ENCODE results near the gene CPVL.

CPVL gene

DNA sequence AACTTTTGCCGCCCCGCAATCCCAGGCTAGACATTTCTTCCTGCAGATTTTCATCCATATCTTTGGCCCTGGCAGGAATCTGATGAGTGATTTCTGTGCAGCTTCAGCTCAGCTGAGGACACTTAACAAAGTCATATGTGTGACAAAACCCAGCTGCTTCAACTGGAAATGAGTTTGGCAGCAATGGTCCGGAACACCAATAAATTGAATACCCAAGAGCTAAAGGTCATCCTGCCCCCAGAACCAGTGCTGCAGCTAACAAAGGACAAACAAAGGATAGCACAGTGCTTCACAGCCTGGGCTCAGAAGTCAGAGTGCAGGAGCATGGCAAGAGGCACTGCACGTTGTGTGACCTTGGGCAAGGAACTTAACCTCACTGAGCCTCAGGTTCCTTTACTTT lies 148.2 kb downstream of the CPVL start:
- Histone ChIP-seq H3K9me3 (ENCODE audit: control insufficient read depth, insufficient read depth, low read length) (no peaks in the 10 kb centered on the region), H3K36me3 (ENCODE audit: control insufficient read depth, insufficient read depth, low read length) (no peaks in the 10 kb centered on the region), H3K4me3 (ENCODE audit: low read length) (no peak overlapping the region), H3K4me1 (ENCODE audit: control insufficient read depth, insufficient read depth, low read length) (peaks cover 1% of the 10 kb centered on the region; the same call in 1 of the 2 replicates), H3K27me3 (ENCODE audit: control insufficient read depth, insufficient read depth, low read length) (no peaks in the 10 kb centered on the region), H3K27ac (ENCODE audit: low read length) (no peak overlapping the region)
- WGBS (ENCODE audit: insufficient coverage, insufficient read length): no CpG with 5 or more reads among the region's 4 CpGs
- DNase-seq (ENCODE audit: low read depth, low spot score): no peak

DNA sequence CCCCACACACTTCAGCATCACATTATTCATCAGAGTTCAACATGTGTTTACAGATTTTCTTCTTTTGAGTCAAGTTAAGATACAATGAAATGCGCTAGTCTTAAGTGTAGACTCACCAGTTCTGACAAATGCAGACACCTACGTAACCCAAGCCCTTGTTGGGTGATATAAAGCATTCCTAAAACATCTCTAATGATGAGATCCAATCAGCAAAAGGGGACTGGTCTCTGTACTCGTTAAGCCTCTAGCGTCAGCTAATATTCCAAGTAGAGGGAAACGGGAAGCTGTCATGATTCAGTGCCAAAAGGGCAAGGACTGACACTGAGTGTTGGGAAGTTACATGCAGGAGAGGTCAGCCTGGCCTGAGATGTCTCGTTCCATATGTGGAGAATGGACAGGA lies 149.5 kb downstream of the CPVL start:
- Histone ChIP-seq H3K27me3 (ENCODE audit: control insufficient read depth, insufficient read depth, low read length) (no peaks in the 10 kb centered on the region), H3K27ac (ENCODE audit: low read length) (no peak overlapping the region), H3K4me1 (ENCODE audit: control insufficient read depth, insufficient read depth, low read length) (peaks cover 1% of the 10 kb centered on the region; the same call in 1 of the 2 replicates), H3K36me3 (ENCODE audit: control insufficient read depth, insufficient read depth, low read length) (no peaks in the 10 kb centered on the region), H3K9me3 (ENCODE audit: control insufficient read depth, insufficient read depth, low read length) (no peaks in the 10 kb centered on the region), H3K4me3 (ENCODE audit: low read length) (no peak overlapping the region)
- no peak for DNase-seq (ENCODE audit: low read depth, low spot score)
- no CpG with 5 or more reads among the region's 6 CpGs for WGBS (ENCODE audit: insufficient coverage, insufficient read length)

DNA sequence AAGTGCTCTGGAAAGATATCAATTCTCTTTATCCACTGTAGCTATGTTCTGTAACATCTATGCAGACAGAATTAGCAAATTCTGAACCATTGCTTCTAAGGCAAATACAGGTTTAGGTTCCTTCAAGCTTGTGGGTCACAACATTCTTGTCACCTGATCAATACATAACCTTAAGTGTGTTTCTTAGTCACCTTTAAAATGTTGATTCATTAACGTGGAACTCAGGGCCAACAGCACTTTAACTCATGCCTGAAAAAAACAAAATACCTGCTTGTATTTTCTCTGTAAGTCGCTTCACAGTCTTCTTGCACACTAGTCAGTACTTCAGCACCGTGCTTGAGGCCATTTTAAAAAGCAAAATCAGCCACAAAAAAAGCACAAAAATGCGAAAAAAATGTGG lies 153.0 kb downstream of the CPVL start:
- H3K36me3 ChIP-seq (ENCODE audit: control insufficient read depth, insufficient read depth, low read length): no peaks in the 10 kb centered on the region
- H3K27me3 ChIP-seq (ENCODE audit: control insufficient read depth, insufficient read depth, low read length): no peaks in the 10 kb centered on the region
- H3K9me3 ChIP-seq (ENCODE audit: control insufficient read depth, insufficient read depth, low read length): no peaks in the 10 kb centered on the region
- DNase-seq (ENCODE audit: low read depth, low spot score): no peak
- H3K27ac ChIP-seq (ENCODE audit: low read length): no peak overlapping the region
- peaks cover 1% of the 10 kb centered on the region; the same call in 1 of the 2 replicates for H3K4me1 ChIP-seq (ENCODE audit: control insufficient read depth, insufficient read depth, low read length)
- H3K4me3 ChIP-seq (ENCODE audit: low read length): no peak overlapping the region
- no CpG with 5 or more reads among the region's 4 CpGs for WGBS (ENCODE audit: insufficient coverage, insufficient read length)

DNA sequence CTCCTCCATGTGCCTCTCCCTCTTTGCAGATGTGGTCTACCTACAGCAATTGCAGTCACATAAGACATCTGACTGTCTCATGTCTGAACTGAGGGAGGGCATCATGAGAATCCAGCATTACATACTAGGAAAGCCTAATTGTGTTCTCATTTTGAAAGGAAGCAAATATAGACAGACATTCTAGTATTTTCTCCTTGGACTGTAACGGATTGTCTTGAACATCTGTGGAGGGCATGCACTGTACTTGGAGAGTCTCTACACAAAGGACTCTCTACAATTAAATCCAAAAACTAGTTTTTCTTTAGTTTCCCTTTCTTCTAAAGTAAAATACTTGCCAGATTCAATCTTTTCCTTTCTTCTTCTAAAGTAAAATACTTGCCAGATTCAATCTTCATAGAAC lies 153.5 kb downstream of the CPVL start:
- no peak overlapping the region for H3K4me3 ChIP-seq (ENCODE audit: low read length)
- H3K9me3 ChIP-seq (ENCODE audit: control insufficient read depth, insufficient read depth, low read length): no peaks in the 10 kb centered on the region
- no peak for DNase-seq (ENCODE audit: low read depth, low spot score)
- H3K27me3 ChIP-seq (ENCODE audit: control insufficient read depth, insufficient read depth, low read length): no peaks in the 10 kb centered on the region
- WGBS (ENCODE audit: insufficient coverage, insufficient read length): no CpG with 5 or more reads among the region's 1 CpG
- no peaks in the 10 kb centered on the region for H3K36me3 ChIP-seq (ENCODE audit: control insufficient read depth, insufficient read depth, low read length)
- H3K27ac ChIP-seq (ENCODE audit: low read length): no peak overlapping the region
- 0 out of 2 replicates have a peak, but pooled peaks cover 1% of the 10 kb centered on the region for H3K4me1 ChIP-seq (ENCODE audit: control insufficient read depth, insufficient read depth, low read length)

DNA sequence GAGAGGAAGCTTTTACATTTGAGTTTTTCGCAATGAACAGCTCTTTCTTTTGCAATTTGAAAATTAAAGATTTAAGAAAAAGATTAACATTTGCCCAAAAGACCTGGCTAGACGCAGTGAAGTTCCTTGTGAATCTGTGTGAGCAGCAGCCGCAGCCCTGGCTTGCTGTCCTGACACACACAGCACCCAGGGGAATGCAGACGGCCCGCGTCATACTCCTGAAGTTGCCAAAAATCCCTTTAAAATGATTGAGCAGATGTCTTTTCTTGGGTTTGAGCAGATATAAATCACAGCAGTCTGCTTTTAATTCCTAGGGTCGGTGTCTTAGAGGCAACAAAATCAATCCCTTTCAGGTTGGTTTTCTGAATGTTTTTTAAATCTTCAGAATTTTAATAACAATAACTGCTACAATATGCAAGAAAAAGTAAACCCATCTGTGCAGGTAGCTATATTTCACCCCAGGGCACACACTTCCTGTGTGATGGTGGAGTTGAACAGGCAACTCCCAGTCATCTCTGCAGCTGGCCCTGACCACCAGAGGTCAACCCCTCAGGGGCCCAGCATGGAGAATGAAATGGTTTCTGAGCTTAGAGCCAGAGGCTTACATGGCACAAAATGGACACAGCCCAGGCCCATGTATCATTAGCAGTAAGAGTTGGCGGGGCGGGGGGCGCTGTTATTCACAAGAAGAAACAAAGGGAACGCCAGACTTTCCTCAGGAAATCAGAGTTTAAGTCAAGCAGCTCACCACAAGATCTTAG lies 156.0 kb downstream of the CPVL start:
- no CpG with 5 or more reads among the region's 11 CpGs for WGBS (ENCODE audit: insufficient coverage, insufficient read length)
- DNase-seq (ENCODE audit: low read depth, low spot score): no peak
- Histone ChIP-seq H3K27me3 (ENCODE audit: control insufficient read depth, insufficient read depth, low read length) (no peaks in the 10 kb centered on the region), H3K4me1 (ENCODE audit: control insufficient read depth, insufficient read depth, low read length) (no peaks in the 10 kb centered on the region), H3K36me3 (ENCODE audit: control insufficient read depth, insufficient read depth, low read length) (no peaks in the 10 kb centered on the region), H3K9me3 (ENCODE audit: control insufficient read depth, insufficient read depth, low read length) (no peaks in the 10 kb centered on the region), H3K4me3 (ENCODE audit: low read length) (no peak overlapping the region), H3K27ac (ENCODE audit: low read length) (no peak overlapping the region)

DNA sequence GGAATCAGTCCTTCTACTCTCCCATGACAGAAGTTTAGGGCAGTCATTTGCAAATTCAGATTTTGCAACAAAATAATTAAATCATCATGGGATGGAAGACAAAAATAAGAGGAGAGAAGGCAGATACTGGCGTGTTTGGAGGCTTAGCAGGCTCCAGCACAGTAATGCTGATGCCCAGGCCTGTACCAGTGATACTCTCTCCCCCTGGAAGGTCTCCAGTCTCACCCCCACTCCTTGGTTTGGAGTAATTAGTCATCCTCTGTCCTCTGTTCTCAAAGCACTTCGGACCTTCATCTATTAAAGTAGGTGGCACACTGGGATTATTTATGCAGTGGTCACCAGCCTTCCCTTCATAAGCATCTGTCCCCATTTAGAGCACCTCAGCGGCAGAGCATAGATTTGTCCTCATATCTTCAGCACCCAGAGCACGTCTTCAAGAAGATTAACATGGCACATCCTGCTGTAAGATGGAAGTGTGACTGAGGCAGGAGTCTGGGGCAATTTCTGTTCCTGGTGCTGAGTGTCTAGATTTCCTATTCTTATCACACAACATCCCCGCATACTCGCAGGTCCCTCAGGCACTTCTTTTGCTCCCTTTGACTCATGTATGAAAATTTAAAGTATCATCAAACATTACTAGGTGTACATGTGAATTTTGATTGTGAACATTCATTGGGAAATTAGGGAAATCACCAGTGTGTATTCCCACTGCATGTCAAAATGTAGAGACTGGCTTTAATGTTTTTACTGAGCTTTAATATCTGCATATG lies 156.9 kb downstream of the CPVL start:
- H3K27ac ChIP-seq (ENCODE audit: low read length): no peak overlapping the region
- H3K36me3 ChIP-seq (ENCODE audit: control insufficient read depth, insufficient read depth, low read length): no peaks in the 10 kb centered on the region
- H3K9me3 ChIP-seq (ENCODE audit: control insufficient read depth, insufficient read depth, low read length): no peaks in the 10 kb centered on the region
- WGBS (ENCODE audit: insufficient coverage, insufficient read length): no CpG with 5 or more reads among the region's 6 CpGs
- no peak for DNase-seq (ENCODE audit: low read depth, low spot score)
- H3K27me3 ChIP-seq (ENCODE audit: control insufficient read depth, insufficient read depth, low read length): no peaks in the 10 kb centered on the region
- no peak overlapping the region for H3K4me3 ChIP-seq (ENCODE audit: low read length)
- H3K4me1 ChIP-seq (ENCODE audit: control insufficient read depth, insufficient read depth, low read length): peaks cover 3% of the 10 kb centered on the region; the same call in 1 of the 2 replicates

DNA sequence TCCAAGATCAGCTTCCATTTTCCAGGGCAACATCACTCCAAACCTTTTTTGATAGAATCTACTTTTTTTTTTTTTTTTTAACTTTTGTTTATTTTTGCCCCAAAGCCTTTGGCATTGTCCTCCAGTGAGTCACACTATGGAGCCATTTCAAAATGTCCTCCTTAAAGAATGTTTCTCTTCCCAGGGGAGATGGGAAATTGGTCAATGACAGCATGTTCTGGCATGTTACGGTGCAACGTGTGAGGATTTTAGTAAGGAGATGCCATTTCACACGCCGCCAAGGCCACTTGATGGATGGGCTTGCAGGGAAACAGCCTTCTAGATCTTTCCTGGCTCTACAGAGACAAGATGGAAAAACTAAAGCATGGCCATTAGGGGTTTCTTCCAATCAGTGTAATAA lies 157.5 kb downstream of the CPVL start:
- no CpG with 5 or more reads among the region's 4 CpGs for WGBS (ENCODE audit: insufficient coverage, insufficient read length)
- Histone ChIP-seq H3K36me3 (ENCODE audit: control insufficient read depth, insufficient read depth, low read length) (no peaks in the 10 kb centered on the region), H3K4me3 (ENCODE audit: low read length) (no peak overlapping the region), H3K27ac (ENCODE audit: low read length) (no peak overlapping the region), H3K9me3 (ENCODE audit: control insufficient read depth, insufficient read depth, low read length) (no peaks in the 10 kb centered on the region), H3K4me1 (ENCODE audit: control insufficient read depth, insufficient read depth, low read length) (peaks cover 4% of the 10 kb centered on the region; the same call in 1 of the 2 replicates), H3K27me3 (ENCODE audit: control insufficient read depth, insufficient read depth, low read length) (no peaks in the 10 kb centered on the region)
- DNase-seq (ENCODE audit: low read depth, low spot score): no peak

DNA sequence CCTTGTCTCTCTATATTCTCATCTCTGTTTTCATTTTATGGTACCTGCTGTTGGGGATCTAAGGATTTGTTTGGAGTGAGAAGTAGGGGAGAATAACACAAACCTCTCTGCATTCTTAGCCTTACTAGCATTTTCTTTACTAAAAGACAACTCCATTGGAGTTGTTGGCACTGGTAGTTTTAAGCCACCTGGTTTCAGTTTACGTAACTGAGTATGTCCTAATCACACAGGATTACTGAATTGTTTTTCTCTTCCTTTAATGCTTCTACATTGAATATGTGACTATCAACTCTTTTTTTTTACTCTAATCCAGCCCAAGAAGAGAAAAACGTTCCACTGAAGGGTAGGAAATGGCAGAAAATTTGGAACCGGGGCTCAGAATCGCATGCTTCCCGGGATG lies 158.2 kb downstream of the CPVL start:
- Histone ChIP-seq H3K9me3 (ENCODE audit: control insufficient read depth, insufficient read depth, low read length) (no peaks in the 10 kb centered on the region), H3K27ac (ENCODE audit: low read length) (no peak overlapping the region), H3K4me1 (ENCODE audit: control insufficient read depth, insufficient read depth, low read length) (peaks cover 5% of the 10 kb centered on the region; the same call in 1 of the 2 replicates), H3K27me3 (ENCODE audit: control insufficient read depth, insufficient read depth, low read length) (no peaks in the 10 kb centered on the region), H3K4me3 (ENCODE audit: low read length) (no peak overlapping the region), H3K36me3 (ENCODE audit: control insufficient read depth, insufficient read depth, low read length) (no peaks in the 10 kb centered on the region)
- WGBS (ENCODE audit: insufficient coverage, insufficient read length): no CpG with 5 or more reads among the region's 5 CpGs
- DNase-seq (ENCODE audit: low read depth, low spot score): no peak

DNA sequence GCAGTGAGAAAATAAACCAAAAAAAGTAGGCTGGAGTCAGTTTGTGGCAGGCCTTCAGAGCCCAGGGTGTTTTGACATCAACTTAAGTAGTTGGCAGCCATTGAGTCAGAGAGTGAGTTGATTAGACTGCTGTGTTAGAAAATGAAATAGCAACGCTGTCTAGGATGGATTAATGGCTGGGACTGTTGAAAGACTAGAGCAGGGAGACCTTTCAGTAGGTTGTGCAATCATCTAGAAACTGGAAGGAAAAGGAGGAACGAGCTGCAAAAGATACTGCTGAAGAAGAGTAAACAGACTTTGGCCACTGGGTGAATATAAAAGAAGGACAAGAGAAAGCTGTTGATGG lies 159.6 kb downstream of the CPVL start:
- Histone ChIP-seq H3K36me3 (ENCODE audit: control insufficient read depth, insufficient read depth, low read length) (no peaks in the 10 kb centered on the region), H3K27me3 (ENCODE audit: control insufficient read depth, insufficient read depth, low read length) (no peaks in the 10 kb centered on the region), H3K9me3 (ENCODE audit: control insufficient read depth, insufficient read depth, low read length) (no peaks in the 10 kb centered on the region), H3K4me1 (ENCODE audit: control insufficient read depth, insufficient read depth, low read length) (peaks cover 5% of the 10 kb centered on the region; the same call in 1 of the 2 replicates), H3K4me3 (ENCODE audit: low read length) (no peak overlapping the region), H3K27ac (ENCODE audit: low read length) (no peak overlapping the region)
- no peak for DNase-seq (ENCODE audit: low read depth, low spot score)
- WGBS (ENCODE audit: insufficient coverage, insufficient read length): no CpG with 5 or more reads among the region's 2 CpGs

DNA sequence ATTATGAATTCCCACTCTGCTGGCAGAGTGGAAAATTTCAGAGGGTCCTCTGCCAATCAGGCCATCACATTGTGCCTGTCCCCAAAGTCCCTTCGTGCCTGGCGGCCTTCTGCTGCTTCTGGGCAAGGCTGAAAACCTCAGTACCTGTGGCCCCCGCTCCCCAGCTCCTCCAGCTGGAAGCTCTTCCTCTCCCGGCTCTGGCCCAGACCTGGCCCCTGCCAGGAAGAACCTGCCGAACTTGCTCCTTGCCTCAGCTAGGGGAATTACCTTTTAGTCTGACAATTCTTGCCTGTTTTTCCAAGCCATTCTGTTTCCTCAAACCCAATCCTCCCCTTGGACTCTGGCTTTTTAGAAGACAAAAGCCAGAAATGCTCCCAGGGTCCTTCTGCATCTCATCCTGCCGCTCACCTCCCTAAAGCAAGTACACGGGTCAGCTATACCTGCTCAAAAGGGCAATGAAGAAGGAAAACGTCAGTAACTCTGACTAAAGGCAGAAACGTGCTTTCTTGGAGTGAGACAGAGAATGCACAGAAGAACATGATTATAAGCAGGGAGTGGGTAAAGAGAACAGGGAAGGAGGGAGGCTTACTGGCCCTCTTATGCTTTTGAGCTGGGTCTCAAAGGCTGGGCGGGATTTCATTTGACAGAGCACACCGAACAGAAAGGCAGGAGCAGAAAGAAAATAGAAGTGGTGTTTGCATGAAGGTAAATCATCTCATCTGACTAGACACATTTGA lies 160.1 kb downstream of the CPVL start:
- no peaks in the 10 kb centered on the region for H3K27me3 ChIP-seq (ENCODE audit: control insufficient read depth, insufficient read depth, low read length)
- H3K4me1 ChIP-seq (ENCODE audit: control insufficient read depth, insufficient read depth, low read length): peaks cover 5% of the 10 kb centered on the region; the same call in 1 of the 2 replicates
- WGBS (ENCODE audit: insufficient coverage, insufficient read length): no CpG with 5 or more reads among the region's 11 CpGs
- H3K9me3 ChIP-seq (ENCODE audit: control insufficient read depth, insufficient read depth, low read length): no peaks in the 10 kb centered on the region
- no peaks in the 10 kb centered on the region for H3K36me3 ChIP-seq (ENCODE audit: control insufficient read depth, insufficient read depth, low read length)
- no peak for DNase-seq (ENCODE audit: low read depth, low spot score)
- H3K27ac ChIP-seq (ENCODE audit: low read length): no peak overlapping the region
- H3K4me3 ChIP-seq (ENCODE audit: low read length): no peak overlapping the region
